ENCODE data around the gene GATAD2A. TPM values are rescaled to one million over a fixed set of nuclear protein-coding genes. Genes with fewer than 3 reads are reported as not detected.
"Not testable (repeated sequence)": the region's sequence is repeated elsewhere in the genome, so short reads cannot be mapped to it uniquely, and the experiment has no call there.

The GATAD2A gene
- total and polyA plus RNA-seq, 9 of the 15 experiments (the other 6 are each of a cell fraction or from before 2014, with no cell fraction given), result 2.4 to 226 (median 44.2) TPM

DNA sequence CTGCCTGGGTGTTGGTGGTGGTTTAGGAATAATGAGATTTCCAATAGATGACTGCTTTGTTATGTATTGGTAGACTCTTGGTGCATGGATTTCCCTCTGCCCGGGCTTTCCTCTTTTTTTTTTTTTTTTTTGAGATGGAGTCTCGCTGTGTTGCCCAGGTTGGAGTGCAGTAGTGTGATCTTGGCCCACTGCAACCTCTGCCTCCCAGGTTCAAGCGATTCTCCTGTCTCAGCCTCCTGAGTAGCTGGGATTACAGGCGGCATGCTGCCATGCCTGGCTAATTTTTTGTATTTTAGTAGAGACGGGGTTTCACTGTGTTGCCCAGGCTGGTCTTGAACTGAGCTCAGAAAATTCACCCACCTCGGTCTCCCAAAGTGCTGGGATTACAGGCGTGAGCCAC, 11.1 kb upstream of the GATAD2A start:
- intact Hi-C loops (cut with micrococcal nuclease); H2AFZ ChIP-seq (ENCODE audit: low read depth, low read length); H4K20me1 ChIP-seq (replicated peaks; ENCODE audit: control insufficient read depth, insufficient read depth, low read length); H3K9me3 ChIP-seq (replicated peaks; ENCODE audit: control insufficient read depth, insufficient read depth, low read depth, low read length); ATAC-seq; in situ Hi-C loops (cut with MboI); H3K27me3 ChIP-seq (ENCODE audit: control insufficient read depth in 2 of 2, insufficient read depth in 2 of 2, low read length in 2 of 2); CTCF ChIA-PET (ENCODE audit: low intra/inter-chr PET ratio); FAIRE-seq; H3K4me3 ChIP-seq; BruUV-seq (replicated peaks); DNase-seq (ENCODE audit: extremely low read depth in 1 of 4, low spot score in 3 of 4); H3K9me1 ChIP-seq (ENCODE audit: control insufficient read depth, insufficient read depth, low read length): not testable (repeated sequence)
- peak overlapping the region; percentile 92 for H3K27ac ChIP-seq (ENCODE audit: extremely low read depth, low read depth, low read length)
- H3K4me1 ChIP-seq (replicated peaks in 1 of 2; ENCODE audit: control insufficient read depth in 2 of 2, insufficient read depth in 2 of 2, low read length in 2 of 2), result peaks cover 31 to 36% of the 10 kb centered on the region in 2 experiments
- POLR2A ChIA-PET, result interaction anchor here (0.8 kb wide), 1 partner anchor 11 kb away, joined by 3 read pairs; the partner anchor contains the start of gene GATAD2A
- TF ChIP-seq BCOR (IDR thresholded peaks at IDR 0.05) (0 out of 2 replicates have a peak, but pooled peaks have one; percentile 35), ZNF121 (CRISPR knock-in tag; conservative IDR thresholded peaks at IDR 0.05) (peak; percentile 63)
- peak overlapping the region; percentile 63 for H3K4me2 ChIP-seq (ENCODE audit: insufficient read depth, low read length)
- WGBS (ENCODE audit: insufficient coverage, low coverage, missing lambda C conversion rate), result 30% methylated on average over 6 of the region's 7 CpGs
- peak overlapping the region; percentile 81 to 84; a peak in 3 of 4 replicates for H3K9ac ChIP-seq (ENCODE audit: insufficient read depth in 1 of 2, low read depth in 2 of 2, low read length in 2 of 2)
- peaks cover 97% of the 10 kb centered on the region for H3K79me2 ChIP-seq (ENCODE audit: control insufficient read depth, insufficient read depth, low read length)
- H3K36me3 ChIP-seq (ENCODE audit: control insufficient read depth, insufficient read depth, low read length), result peaks cover 20% of the 10 kb centered on the region; the same call in 2 of the 3 replicates

DNA sequence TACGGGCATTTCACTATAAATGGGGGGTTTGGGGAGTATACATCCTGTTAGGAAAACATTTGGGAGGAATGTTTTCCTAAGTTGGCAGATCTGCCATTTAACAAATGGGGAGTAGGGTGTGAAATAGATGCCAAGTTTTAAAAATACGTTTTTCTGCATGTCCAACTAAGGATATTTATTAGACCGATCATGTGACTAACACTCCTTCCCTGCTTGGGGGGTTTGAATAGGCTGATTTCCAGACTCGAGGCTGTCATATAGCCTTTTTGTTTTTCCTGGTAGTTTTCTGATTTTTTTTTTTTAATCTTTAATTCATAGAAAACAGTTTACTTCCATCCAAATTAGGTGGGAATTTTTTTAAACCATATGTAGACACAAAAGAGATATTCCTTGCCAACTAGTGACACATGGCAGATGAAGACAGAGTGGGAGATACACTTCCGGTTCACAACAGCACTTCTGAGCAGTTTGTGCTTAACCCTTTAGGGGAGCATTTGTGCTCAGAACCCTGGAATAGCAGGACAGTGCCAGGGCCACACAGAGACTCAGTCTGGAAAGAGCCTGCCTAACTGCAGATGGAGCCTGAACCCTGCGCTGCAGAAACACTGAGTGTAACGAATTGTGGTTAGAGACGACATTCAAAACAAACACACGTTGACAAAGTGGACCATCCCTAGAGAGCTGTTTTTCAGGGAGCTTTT, 5.6 kb upstream of the GATAD2A start:
- 0 out of 2 replicates have a peak, but pooled peaks have one; percentile 4 for TF ChIP-seq CBFA2T2 (conservative IDR thresholded peaks at IDR 0.05)
- TF ChIP-seq, protein P1, sequence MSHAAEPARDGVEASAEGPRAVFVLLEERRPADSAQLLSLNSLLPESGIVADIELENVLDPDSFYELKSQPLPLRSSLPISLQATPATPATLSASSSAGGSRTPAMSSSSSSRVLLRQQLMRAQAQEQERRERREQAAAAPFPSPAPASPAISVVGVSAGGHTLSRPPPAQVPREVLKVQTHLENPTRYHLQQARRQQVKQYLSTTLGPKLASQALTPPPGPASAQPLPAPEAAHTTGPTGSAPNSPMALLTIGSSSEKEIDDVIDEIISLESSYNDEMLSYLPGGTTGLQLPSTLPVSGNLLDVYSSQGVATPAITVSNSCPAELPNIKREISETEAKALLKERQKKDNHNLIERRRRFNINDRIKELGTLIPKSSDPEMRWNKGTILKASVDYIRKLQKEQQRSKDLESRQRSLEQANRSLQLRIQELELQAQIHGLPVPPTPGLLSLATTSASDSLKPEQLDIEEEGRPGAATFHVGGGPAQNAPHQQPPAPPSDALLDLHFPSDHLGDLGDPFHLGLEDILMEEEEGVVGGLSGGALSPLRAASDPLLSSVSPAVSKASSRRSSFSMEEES (CRISPR knock-in tag; IDR thresholded peaks at IDR 0.05), result peak; percentile 69
- peak; percentile 61 for TF ChIP-seq GABPA (tag; conservative IDR thresholded peaks at IDR 0.05; ENCODE audit: low read depth)
- peak; percentile 47 for TF ChIP-seq ETV1 (tag; conservative IDR thresholded peaks at IDR 0.05; ENCODE audit: low read depth)
- no peak for TF ChIP-seq NR2C2 (CRISPR knock-in tag; IDR thresholded peaks at IDR 0.05)
- peak; percentile 52; the same call in 1 of the 2 replicates for TF ChIP-seq NR2C2 (tag; IDR thresholded peaks at IDR 0.05)
- no peak for TF ChIP-seq TRIM24 (IDR thresholded peaks at IDR 0.05)
- peak; percentile 34; the same call in 1 of the 2 replicates for TF ChIP-seq GABPB1 (CRISPR knock-in tag; IDR thresholded peaks at IDR 0.05)
- TF ChIP-seq NR2C1 (IDR thresholded peaks at IDR 0.05), result peak; percentile 80
- TF ChIP-seq NR2C1 (tag; IDR thresholded peaks at IDR 0.05), result peak; percentile 80
- TF ChIP-seq ZNF23 (CRISPR knock-in tag; IDR thresholded peaks at IDR 0.05), result no peak
- FAIRE-seq (no peak), DNase-seq (ENCODE audit: extremely low read depth in 1 of 4, low spot score in 3 of 4) (no peak), ATAC-seq (peak; percentile 20; the same call in 2 of the 3 replicates)
- no peak overlapping the region for H2AFZ ChIP-seq (ENCODE audit: low read depth, low read length)
- peaks cover 93% of the 10 kb centered on the region for H3K79me2 ChIP-seq (ENCODE audit: control insufficient read depth, insufficient read depth, low read length)
- no peaks in the 10 kb centered on the region for H3K9me3 ChIP-seq (replicated peaks; ENCODE audit: control insufficient read depth, insufficient read depth, low read depth, low read length)
- H3K27me3 ChIP-seq (ENCODE audit: control insufficient read depth in 2 of 2, insufficient read depth in 2 of 2, low read length in 2 of 2), result no peaks in the 10 kb centered on the region
- no peak overlapping the region for H3K4me3 ChIP-seq
- no peak overlapping the region for H3K27ac ChIP-seq (ENCODE audit: extremely low read depth, low read depth, low read length)
- no peaks in the 10 kb centered on the region for H4K20me1 ChIP-seq (replicated peaks; ENCODE audit: control insufficient read depth, insufficient read depth, low read length)
- ChIA-PET CTCF (ENCODE audit: low intra/inter-chr PET ratio) (no interaction called here), POLR2A (interaction anchor here (3.6 kb wide), 1 partner anchor 11 kb away, joined by 24 read pairs; no protein-coding TSS in a partner anchor)
- peaks cover 10% of the 10 kb centered on the region; the same call in 1 of the 3 replicates for H3K36me3 ChIP-seq (ENCODE audit: control insufficient read depth, insufficient read depth, low read length)
- no peaks in the 10 kb centered on the region for H3K9me1 ChIP-seq (ENCODE audit: control insufficient read depth, insufficient read depth, low read length)
- H3K4me2 ChIP-seq (ENCODE audit: insufficient read depth, low read length), result peak overlapping the region; percentile 5; the same call in 1 of the 2 replicates
- intact Hi-C loops (cut with micrococcal nuclease), result no loop called here
- TSS peak; percentile 5 for BruUV-seq (replicated peaks)
- 50% methylated on average over 9 of the region's 9 CpGs for WGBS (ENCODE audit: insufficient coverage, low coverage, missing lambda C conversion rate)
- peak overlapping the region in 1 of 2 experiments; percentile 49; a peak in 1 of 4 replicates for H3K9ac ChIP-seq (ENCODE audit: insufficient read depth in 1 of 2, low read depth in 2 of 2, low read length in 2 of 2)
- in situ Hi-C loops (cut with MboI), result no loop called here
- H3K4me1 ChIP-seq (replicated peaks in 1 of 2; ENCODE audit: control insufficient read depth in 2 of 2, insufficient read depth in 2 of 2, low read length in 2 of 2), result peaks cover 29 to 38% of the 10 kb centered on the region in 2 experiments
